SU-DHL-6 (cell line): ENCODE results near the gene PLEKHJ1.

ENCODE experiments used
- H2AFZ ChIP-seq: fragments of 200-600 bp; sonication (generic); 2 replicates; pipeline ENCODE4 v1.6.1; 2014; ENCODE audit warnings: low read depth, mild to moderate bottlenecking, moderate library complexity, mixed read lengths, antibody characterized with exemption, low read length; ENCODE audit not compliant: severe bottlenecking
- H3F3A ChIP-seq: fragments of 200-600 bp; shearing (Covaris generic); 2 replicates; pipeline ENCODE4 v1.6.0; 2016; ENCODE audit warnings: antibody characterized with exemption, mild to moderate bottlenecking; ENCODE audit not compliant: insufficient read depth
- H3K27ac ChIP-seq: fragments of 200-600 bp; sonication (generic); 2 replicates; pipeline ENCODE4 v1.5.1; 2016; ENCODE audit warnings: low read depth, mild to moderate bottlenecking, low read length, moderate library complexity, mixed read lengths
- H3K27me3 ChIP-seq: fragments of 200-600 bp; sonication (generic), shearing (Covaris generic); 2 replicates; pipeline ENCODE4 v1.6.0; 2014; ENCODE audit warnings: mild to moderate bottlenecking, low read length
- H3K36me3 ChIP-seq: fragments of 200-600 bp; sonication (generic); 2 replicates; pipeline ENCODE4 v1.6.1; 2014; ENCODE audit warnings: mild to moderate bottlenecking, low read length, mixed read lengths
- H3K4me2 ChIP-seq: fragments of 300-600, 200-600 bp; shearing (Covaris generic), sonication (generic); 2 replicates; pipeline ENCODE4 v1.6.0; 2014; ENCODE audit warnings: low read length, low read depth, mild to moderate bottlenecking; ENCODE audit not compliant: poor library complexity, severe bottlenecking
- H3K4me3 ChIP-seq: fragments of 200-600 bp; sonication (generic); 2 replicates; pipeline ENCODE4 v1.5.1; 2014; ENCODE audit warnings: antibody characterized with exemption, low read length, mild to moderate bottlenecking, mixed read lengths; ENCODE audit not compliant: insufficient read depth, poor library complexity, severe bottlenecking
- H3K79me2 ChIP-seq: fragments of 200-600 bp; sonication (generic); 2 replicates; pipeline ENCODE4 v1.6.1; 2014; ENCODE audit warnings: mild to moderate bottlenecking, low read length, moderate library complexity; ENCODE audit not compliant: insufficient read depth
- H3K9ac ChIP-seq: fragments of 200-600 bp; sonication (generic); 2 replicates; pipeline ENCODE4 v1.7.0; 2014; ENCODE audit warnings: mild to moderate bottlenecking, low read length
- H3K9me2 ChIP-seq: fragments of 200-600 bp; sonication (generic); replicated peaks from 2 replicates; pipeline ENCODE4 v1.6.1; 2014; ENCODE audit warnings: low read length; ENCODE audit not compliant: insufficient read depth
- H3K9me3 ChIP-seq: fragments of 200-600 bp; sonication (generic); 2 replicates; pipeline ENCODE4 v1.6.1; 2014; ENCODE audit warnings: low read length, mixed read lengths; ENCODE audit not compliant: insufficient read depth
- H4K20me1 ChIP-seq: fragments of 200-600 bp; sonication (generic); 2 replicates; pipeline ENCODE4 v1.6.1; 2014; ENCODE audit warnings: low read depth, mild to moderate bottlenecking, antibody characterized with exemption, low read length, moderate library complexity, mixed read lengths
- CTCF ChIP-seq: fragments of 200-600 bp; sonication (generic); IDR thresholded peaks from one replicate; pipeline ENCODE4 v1.5.1; 2017; ENCODE audit warnings: antibody characterized with exemption, mild to moderate bottlenecking, low read length, moderate library complexity; ENCODE audit not compliant: insufficient read depth, poor library complexity, severe bottlenecking
- EZH2phosphoT487 ChIP-seq: fragments of 200-600 bp; sonication (generic), shearing (Covaris generic); conservative IDR thresholded peaks from 2 replicates; pipeline ENCODE4 v1.6.1; 2018; ENCODE audit warnings: mild to moderate bottlenecking, antibody characterized with exemption, low read length, moderate library complexity, mixed read lengths

Gene PLEKHJ1

GRCh38 chr19:2261438-2262172 lies 25.5 kb upstream of the PLEKHJ1 start:
- no peaks in the 10 kb centered on the region for H3K27me3 ChIP-seq
- H3K9me2 ChIP-seq = no peaks in the 10 kb centered on the region
- no peak overlapping the region for H2AFZ ChIP-seq
- H3K4me3 ChIP-seq = no peak overlapping the region
- no peak overlapping the region for H3K4me2 ChIP-seq
- H3K79me2 ChIP-seq = no peaks in the 10 kb centered on the region
- no peak overlapping the region for H3K27ac ChIP-seq
- TF ChIP-seq CTCF = peak; percentile 78
- no peak for TF ChIP-seq EZH2phosphoT487
- no peak overlapping the region for H3K9ac ChIP-seq
- peaks cover 22% of the 10 kb centered on the region for H3F3A ChIP-seq
- no peaks in the 10 kb centered on the region for H4K20me1 ChIP-seq
- H3K36me3 ChIP-seq = no peaks in the 10 kb centered on the region
- H3K9me3 ChIP-seq = no peaks in the 10 kb centered on the region

GRCh38 chr19:2260341-2260805 lies 24.2 kb upstream of the PLEKHJ1 start:
- Histone ChIP-seq H3K36me3 (no peaks in the 10 kb centered on the region), H3K79me2 (no peaks in the 10 kb centered on the region), H3F3A (peaks cover 32% of the 10 kb centered on the region), H3K9me2 (no peaks in the 10 kb centered on the region), H3K27me3 (no peaks in the 10 kb centered on the region), H2AFZ (no peak overlapping the region), H3K4me3 (no peak overlapping the region), H3K9me3 (no peaks in the 10 kb centered on the region), H3K9ac (no peak overlapping the region), H3K27ac (peak overlapping the region; percentile 45), H3K4me2 (peak overlapping the region; percentile 26), H4K20me1 (no peaks in the 10 kb centered on the region)
- TF ChIP-seq CTCF (no peak), EZH2phosphoT487 (no peak)

GRCh38 chr19:2259336-2259735 lies 23.2 kb upstream of the PLEKHJ1 start:
- no peaks in the 10 kb centered on the region for H4K20me1 ChIP-seq
- no peak overlapping the region for H3K9ac ChIP-seq
- no peaks in the 10 kb centered on the region for H3K9me2 ChIP-seq
- no peaks in the 10 kb centered on the region for H3K79me2 ChIP-seq
- peak overlapping the region; percentile 8 for H3K4me2 ChIP-seq
- no peak overlapping the region for H2AFZ ChIP-seq
- no peaks in the 10 kb centered on the region for H3K9me3 ChIP-seq
- TF ChIP-seq EZH2phosphoT487 = no peak
- no peak for TF ChIP-seq CTCF
- peaks cover 35% of the 10 kb centered on the region for H3F3A ChIP-seq
- no peak overlapping the region for H3K4me3 ChIP-seq
- H3K36me3 ChIP-seq = no peaks in the 10 kb centered on the region
- H3K27ac ChIP-seq = peak overlapping the region; percentile 96
- no peaks in the 10 kb centered on the region for H3K27me3 ChIP-seq
